Pons (tissue), 1 donor: Measurements from ENCODE around the gene AFM.

Experiments
- DNase-seq: peaks from one replicate; pipeline ENCODE4 v3.0.0-alpha.2; 2016; ENCODE audit warnings: low spot score

Gene AFM

GRCh38 chr4:73481358-73481757 lies at the start of gene AFM:
TSS of gene AFM (plus strand) at chr4:73481745. CDS start at chr4:73481776, 31 bp downstream.
- no peak for DNase-seq

DNA sequence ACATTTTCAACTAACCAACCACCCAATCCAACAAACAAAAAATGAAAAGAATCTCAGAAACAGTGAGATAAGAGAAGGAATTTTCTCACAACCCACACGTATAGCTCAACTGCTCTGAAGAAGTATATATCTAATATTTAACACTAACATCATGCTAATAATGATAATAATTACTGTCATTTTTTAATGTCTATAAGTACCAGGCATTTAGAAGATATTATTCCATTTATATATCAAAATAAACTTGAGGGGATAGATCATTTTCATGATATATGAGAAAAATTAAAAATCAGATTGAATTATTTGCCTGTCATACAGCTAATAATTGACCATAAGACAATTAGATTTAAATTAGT lies 49.8 kb upstream of the AFM start:
- DNase-seq, result no peak

DNA sequence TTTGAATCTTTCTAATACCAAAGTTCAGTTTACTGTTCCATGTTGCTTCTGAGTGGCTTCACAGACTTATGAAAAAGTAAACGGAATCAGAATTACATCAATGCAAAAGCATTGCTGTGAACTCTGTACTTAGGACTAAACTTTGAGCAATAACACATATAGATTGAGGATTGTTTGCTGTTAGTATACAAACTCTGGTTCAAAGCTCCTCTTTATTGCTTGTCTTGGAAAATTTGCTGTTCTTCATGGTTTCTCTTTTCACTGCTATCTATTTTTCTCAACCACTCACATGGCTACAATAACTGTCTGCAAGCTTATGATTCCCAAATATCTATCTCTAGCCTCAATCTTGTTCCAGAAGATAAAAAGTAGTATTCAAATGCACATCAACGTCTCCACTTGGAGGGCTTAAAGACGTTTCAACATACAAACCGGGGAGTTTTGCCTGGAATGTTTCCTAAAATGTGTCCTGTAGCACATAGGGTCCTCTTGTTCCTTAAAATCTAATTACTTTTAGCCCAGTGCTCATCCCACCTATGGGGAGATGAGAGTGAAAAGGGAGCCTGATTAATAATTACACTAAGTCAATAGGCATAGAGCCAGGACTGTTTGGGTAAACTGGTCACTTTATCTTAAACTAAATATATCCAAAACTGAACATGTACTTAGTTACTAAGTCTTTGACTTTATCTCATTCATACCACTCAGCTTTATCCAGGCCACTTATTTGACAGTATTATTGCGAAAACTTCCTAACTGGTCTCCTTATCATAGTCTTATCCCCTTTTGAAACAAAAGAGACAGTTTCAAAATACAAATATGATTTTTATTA lies 49.2 kb upstream of the AFM start:
- no peak for DNase-seq

DNA sequence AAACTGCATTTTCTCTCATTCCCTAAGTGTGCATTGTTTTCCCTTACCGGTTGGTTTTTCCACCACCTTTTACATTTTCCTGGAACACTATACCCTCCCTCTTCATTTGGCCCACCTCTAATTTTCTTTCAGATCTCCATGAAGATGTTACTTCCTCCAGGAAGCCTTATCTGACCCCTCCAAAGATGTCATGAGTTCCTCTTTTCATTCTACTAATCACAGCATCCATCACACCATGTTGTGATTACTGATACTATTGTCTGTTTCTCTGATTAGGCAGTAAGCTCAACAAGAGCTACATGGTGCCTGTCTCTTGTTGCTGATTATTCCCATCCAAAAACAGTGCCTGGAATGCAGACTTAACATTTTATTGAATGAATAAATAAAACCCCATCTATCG lies 48.4 kb upstream of the AFM start:
- DNase-seq, result no peak

GRCh38 chr4:73434311-73434710 lies 47.2 kb upstream of the AFM start:
- DNase-seq, result peak; percentile 20

- no peak for DNase-seq
Measured at GRCh38 chr4:73435984-73436383, 45.6 kb upstream of the AFM start, which contains the start of gene AFP. TSS of gene AFP (plus strand) at chr4:73436221. CDS start at chr4:73436263, 42 bp downstream.

DNA sequence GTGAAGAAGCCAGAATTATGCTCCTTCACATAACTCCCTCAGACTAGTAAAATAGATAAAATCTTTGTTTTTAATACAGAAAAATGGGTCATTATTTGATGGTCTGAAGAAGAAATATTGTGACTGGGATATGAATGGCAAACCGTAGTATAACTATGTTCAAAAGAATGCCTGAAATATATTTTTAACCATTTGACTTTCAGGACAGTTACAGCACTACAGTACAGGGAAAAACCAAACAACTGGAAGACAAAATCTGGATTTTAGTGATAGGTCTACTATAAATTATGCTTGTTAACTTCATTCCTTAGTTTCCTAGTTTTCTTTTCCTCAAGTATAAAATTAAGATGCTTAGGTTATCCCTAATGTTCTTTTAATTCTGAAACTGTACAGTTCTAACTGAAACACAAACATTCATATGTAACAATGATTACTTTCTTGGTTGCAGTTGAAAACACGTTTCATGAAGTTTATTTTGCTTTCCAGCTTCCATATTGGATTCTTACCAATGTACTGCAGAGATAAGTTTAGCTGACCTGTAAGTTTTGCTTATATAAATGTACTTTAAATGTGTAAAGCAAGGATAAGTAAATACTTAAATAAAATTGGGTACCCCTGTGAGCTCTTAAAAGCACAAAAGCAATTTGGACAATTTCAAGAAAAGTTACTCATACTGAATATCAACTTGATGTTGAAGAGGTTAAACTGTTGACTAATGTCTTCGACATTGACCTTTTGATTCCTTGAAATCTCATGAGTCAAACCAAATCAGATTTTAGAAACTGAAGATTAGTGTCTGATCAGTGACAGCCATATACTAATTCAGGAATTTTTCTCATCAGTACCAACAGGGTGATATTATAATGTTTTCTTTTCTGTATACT lies 44.6 kb upstream of the AFM start:
- DNase-seq, result no peak

DNA sequence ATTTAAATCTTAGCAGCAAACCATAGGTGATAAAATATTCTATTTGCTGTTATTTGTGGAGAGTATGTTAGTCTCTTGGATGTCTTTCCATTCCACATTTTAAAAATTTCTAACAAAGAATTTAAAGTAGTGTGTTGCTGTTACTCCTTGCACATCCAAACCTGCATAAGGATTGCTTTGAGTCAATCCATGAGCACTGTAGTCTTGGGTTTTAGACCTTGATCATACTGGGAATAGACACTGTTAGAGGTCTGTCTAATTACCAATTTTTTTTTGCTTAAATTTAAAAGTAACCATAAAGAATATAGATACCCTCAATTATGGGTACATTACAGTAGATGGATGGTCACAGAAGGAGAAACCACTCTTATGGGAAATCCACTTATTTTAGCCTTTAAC lies 44.0 kb upstream of the AFM start:
- no peak for DNase-seq

DNA sequence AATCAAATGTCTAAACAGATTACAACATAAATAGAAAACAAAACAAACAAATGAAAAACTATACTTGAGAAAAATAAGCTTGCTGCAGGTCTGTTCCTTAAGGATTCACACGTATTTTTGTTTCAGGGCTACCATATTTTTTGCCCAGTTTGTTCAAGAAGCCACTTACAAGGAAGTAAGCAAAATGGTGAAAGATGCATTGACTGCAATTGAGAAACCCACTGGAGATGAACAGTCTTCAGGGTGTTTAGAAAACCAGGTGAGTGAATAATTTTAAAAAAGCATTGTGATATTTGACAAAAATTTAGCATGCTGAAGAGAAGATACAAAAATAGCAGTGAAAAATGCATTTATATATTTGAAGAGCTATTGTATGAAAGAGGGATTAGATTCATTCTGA lies 43.5 kb upstream of the AFM start:
- no peak for DNase-seq

DNA sequence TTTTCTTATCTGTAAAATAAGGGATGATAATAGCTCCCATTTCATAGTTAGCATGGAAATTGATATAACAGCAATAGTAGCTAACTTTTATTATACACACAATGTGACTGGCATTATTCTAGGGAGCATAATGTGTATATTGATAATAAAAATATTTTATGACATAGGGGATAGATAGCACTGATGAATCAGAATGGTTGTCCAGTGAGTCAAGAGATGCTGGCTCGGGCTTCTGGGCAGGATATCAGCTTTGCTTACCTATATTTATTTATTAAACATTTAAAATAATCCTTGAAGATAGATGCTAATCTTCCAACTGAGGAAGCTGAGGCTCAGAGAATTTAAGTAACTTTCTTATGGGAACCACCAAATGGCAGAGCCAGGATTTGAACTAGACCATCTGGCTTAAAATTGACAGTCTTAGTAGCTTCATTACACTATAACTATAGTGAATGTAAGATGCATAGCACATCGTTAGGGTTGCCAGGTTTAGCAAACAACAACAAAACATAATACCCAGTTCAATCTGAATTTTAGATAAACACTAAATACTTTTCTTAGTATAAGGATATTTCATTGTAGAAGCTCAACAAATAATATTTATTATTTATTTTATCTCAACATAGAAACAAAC lies 42.8 kb upstream of the AFM start:
- DNase-seq, result no peak

DNA sequence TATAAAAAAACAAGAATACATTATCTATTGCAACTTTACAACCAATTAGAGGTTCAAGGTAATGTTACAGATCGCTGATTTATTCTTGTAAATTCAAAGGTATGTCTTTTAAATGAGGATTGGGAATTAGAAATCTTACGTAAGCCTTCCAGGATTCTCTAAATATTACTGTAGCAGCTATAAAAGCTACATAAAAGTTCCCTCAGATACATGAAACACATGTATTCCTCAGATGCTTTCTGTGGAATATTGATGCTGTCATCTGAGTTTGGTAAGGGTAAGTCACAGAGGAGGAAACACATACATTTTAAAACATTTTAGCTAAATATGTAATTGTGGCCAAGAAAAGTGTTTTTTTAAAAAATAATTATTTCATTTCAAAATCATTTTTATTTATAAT lies 42.1 kb upstream of the AFM start:
- no peak for DNase-seq

GRCh38 chr4:73439991-73440390 lies 41.6 kb upstream of the AFM start:
- DNase-seq, result no peak

DNA sequence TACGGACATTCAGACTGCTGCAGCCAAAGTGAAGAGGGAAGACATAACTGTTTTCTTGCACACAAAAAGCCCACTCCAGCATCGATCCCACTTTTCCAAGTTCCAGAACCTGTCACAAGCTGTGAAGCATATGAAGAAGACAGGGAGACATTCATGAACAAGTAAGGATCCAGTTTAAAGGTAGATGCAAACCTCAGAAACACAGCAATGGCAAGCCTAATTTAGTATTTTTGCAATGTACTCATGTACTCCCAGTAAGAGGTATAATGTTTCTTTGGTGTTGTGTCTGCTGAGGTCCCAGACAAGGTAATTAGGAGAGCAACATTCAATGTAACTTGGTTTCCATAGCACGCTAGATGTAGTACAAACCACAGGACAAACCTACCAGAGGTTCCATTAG lies 40.9 kb upstream of the AFM start:
- no peak for DNase-seq

DNA sequence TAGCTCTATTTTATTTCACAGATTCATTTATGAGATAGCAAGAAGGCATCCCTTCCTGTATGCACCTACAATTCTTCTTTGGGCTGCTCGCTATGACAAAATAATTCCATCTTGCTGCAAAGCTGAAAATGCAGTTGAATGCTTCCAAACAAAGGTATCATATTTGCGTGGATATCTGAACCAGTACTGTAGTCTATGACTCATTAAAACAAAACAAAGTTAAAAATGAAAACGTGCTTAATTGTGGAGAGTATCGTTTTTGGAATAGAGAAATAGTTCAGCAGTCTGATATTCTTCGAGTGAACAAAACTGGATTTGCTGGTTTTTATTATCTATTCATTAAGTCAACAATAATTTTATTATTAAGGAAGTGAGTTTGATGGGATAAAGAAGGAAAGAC lies 39.3 kb upstream of the AFM start:
- DNase-seq, result no peak

- no peak for DNase-seq
Measured at GRCh38 chr4:73443224-73443623, 38.3 kb upstream of the AFM start.

DNA sequence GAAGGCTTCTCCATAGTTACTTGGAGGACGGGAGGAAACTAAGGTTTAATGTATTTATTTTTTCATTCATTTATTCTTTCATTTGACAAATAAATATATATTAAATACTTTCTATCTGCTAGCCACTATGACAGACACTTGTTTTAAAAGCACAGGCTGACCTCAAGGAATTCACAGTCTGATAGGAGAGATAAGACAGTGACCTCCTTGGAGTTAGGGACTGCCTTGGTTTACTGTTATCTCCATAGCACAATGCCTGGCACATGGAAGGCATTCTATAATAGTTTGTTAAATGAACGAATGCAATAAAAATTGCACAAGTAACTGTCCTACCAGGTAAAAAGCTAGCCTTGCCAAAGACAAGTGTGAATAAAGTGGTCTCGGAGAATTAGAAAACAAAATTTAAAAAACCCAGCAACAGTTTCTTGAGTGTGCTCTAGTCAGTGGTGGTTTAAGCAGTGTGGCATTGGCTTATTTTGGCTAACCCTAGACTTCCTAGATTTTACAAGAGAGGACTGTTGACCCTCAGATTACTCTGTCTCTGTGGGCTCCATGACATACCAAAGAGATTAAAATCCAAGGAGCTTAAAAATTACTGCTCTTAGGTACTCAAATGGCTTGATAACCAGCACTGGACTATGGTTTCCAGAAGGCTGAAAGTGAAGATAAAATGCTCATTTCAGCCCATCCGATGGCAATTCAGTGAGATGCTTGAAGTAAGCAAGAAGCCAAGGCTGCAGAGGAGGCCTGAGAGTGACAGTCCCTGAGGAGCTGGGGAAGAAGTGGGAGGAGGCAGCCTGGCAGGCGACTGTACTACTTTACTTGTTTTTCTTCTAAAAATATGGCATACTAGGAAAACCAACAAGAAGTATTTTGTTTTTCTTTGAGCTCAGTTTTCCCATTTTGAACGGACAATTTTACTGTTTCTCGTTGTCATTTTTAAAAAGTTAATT lies 35.9 kb upstream of the AFM start:
- no peak for DNase-seq

GRCh38 chr4:73446336-73446938 lies 35.1 kb upstream of the AFM start:
- peak; percentile 69 for DNase-seq

DNA sequence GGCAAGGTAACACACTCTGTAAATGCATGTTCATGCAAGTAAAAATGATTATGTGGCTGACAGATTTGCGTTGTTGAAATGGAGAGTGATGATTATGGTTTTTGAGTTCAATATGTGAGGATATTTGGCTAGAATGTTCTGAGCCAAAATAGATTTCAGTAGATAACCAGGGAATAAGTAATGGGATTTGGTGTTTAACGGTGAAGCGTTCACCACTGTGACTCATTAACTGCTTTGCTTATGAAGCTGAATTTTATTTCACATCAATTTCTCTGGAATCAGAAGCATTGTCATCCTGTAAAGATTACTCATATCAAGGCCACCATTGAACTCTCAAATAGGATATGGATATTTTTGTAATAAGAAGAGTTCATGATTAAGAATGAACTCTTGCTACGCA lies 33.9 kb upstream of the AFM start:
- no peak for DNase-seq

- no peak for DNase-seq
Measured at GRCh38 chr4:73448448-73449203, 32.9 kb upstream of the AFM start.

- no peak for DNase-seq
Measured at GRCh38 chr4:73450398-73451004, 31.0 kb upstream of the AFM start.
